Adrenal gland (tissue), 12 donors: ENCODE measurements around the gene SEPTIN10. TPM values are rescaled to one million over a fixed set of nuclear protein-coding genes. Genes with fewer than 3 reads are reported as not detected.

Source experiments
- DNase-seq, 7 donors: peaks; one replicate each; pipeline ENCODE4 v3.0.0-alpha.2; 2019 to 2020
- H3K27ac ChIP-seq, 5 donors: fragments of 200-600 bp; sonication (generic) in 4 of 5; 1 replicate in 3 of 5; 2 replicates in 2 of 5; pipeline versions ENCODE4 v1.5.1 to v1.8.0; 2016 to 2020; ENCODE audit warnings: mild to moderate bottlenecking in 1 of 5
- H3K27me3 ChIP-seq: fragments of 200-600 bp; 2 replicates; pipeline ENCODE4 v1.8.0; 2021
- H3K36me3 ChIP-seq, 2 donors: fragments of 200-600 bp; replicated peaks in 1 of 2; 1 replicate in 1 of 2; 2 replicates in 1 of 2; pipeline versions ENCODE4 v1.5.1 to v1.8.0; 2018 to 2022
- H3K4me1 ChIP-seq, 2 donors: fragments of 200-600 bp; replicated peaks in 1 of 2; 1 replicate in 1 of 2; 2 replicates in 1 of 2; pipeline versions ENCODE4 v1.5.1 to v1.8.0; 2018 to 2021
- H3K4me3 ChIP-seq, 4 donors: fragments of 200-600 bp; sonication (generic) in 3 of 4; one replicate each; pipeline ENCODE4 v1.5.1; 2016 to 2018
- H3K9me3 ChIP-seq, 3 donors: fragments of 200-600 bp; sonication (generic) in 1 of 3; replicated peaks in 1 of 3; 1 replicate in 2 of 3; 2 replicates in 1 of 3; pipeline versions ENCODE4 v1.5.1 to v1.8.0; 2016 to 2021
- POLR2A ChIP-seq, 2 donors: fragments of 450-650 bp; IDR thresholded peaks; one replicate each; pipeline ENCODE4 v1.6.1; 2017; ENCODE audit warnings: antibody characterized with exemption in 2 of 2, mild to moderate bottlenecking in 2 of 2, moderate library complexity in 1 of 2
- WGBS, 4 donors: extraction: QIAGEN DNeasy Blood & Tissue Kit in 2 of 4; methylation state at CpG; one replicate each; pipeline versions ENCODE4 v1.1.5 to v1.1.7; 2013 to 2017; 5-methylcytosine and 5-hydroxymethylcytosine counted together
- intact Hi-C, 2 donors: fragments of 100-400 bp; cut with DNase I; formaldehyde crosslinking; loops; one replicate each; pipeline versions ENCODE4 v1.14.1 to v1.15.0; 2022 to 2023
- polyA plus RNA-seq, 3 donors: library from polyadenylated mRNA; stranded (reverse); fragments of 200-250 nt in 2 of 3; fragments of 350-450 nt in 1 of 3; fragmentation: Illumina TruSeq in 1 of 3; extraction: RNeasy Lipid Tissue Mini Kit (QIAGEN cat#74804) in 1 of 3; gene quantifications; one replicate each; pipeline ENCODE4 v1.2.3, GENCODE V29; 2013 to 2014
- total RNA-seq, 9 donors: library from RNA; depleted of rRNA in 4 of 9; stranded (reverse); fragments of >200 nt in 4 of 9; fragments of 120-200 nt in 1 of 9; fragmentation: NEBNext Ultra II Directional in 1 of 9; extraction: Animal tissue kit (Norgen Biotek cat#: 25700) in 1 of 9; gene quantifications; one replicate each; pipeline versions ENCODE4 v1.1.0 to v1.2.4, GENCODE V29; 2013 to 2023
- TF ChIP-seq, protein P1 (sequence below), 6 experiments: fragments of 450-650 bp in 4 of 6; fragments of 200-600 bp in 2 of 6; sonication (generic) in 1 of 6; IDR thresholded peaks; 1 replicate in 5 of 6; 2 replicates in 1 of 6; pipeline versions ENCODE4 v1.5.1 to v1.8.0; 2016 to 2021; ENCODE audit warnings: antibody characterized with exemption in 6 of 6, mild to moderate bottlenecking in 2 of 6, moderate library complexity in 1 of 6
- donor health status: healthy with polysubstance abuse.
- donor health status: Bipolar disorder and iron deficiency.
- donor health status: DM: yes; HTN: yes; CAD: no.
- donor health status: DM: no; HTN: no; CAD: no.
- donor health status: DM: no; HTN: no; CAD: no.
- donor health status: DM: yes; HTN: yes; CAD: no.

SEPTIN10 gene
- total and polyA plus RNA-seq, 12 donors = 18.1 to 91.3 (median 44.8) TPM

DNA sequence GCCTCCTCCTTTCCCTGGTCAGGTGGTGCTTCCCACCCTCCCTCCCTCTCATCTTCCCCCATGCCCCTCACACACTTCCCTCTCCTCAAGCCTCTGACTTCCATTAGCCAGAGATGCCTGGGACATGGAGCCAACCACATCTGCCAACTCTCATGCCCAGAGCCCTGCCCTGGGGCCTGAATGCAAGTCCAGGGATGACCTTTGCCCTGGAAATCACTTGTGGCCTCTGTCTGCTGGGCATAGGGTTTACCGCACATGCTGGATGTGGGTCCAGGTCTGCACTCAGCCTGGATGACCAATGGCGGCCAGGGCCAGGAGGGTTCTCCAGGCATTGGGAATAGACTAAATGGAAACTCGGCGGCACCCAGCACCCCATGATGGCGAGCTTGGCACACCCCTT lies 98.9 kb downstream of the SEPTIN10 start:
- TF ChIP-seq POLR2A (IDR thresholded peaks at IDR 0.05) = no peak
- TF ChIP-seq, protein P1, sequence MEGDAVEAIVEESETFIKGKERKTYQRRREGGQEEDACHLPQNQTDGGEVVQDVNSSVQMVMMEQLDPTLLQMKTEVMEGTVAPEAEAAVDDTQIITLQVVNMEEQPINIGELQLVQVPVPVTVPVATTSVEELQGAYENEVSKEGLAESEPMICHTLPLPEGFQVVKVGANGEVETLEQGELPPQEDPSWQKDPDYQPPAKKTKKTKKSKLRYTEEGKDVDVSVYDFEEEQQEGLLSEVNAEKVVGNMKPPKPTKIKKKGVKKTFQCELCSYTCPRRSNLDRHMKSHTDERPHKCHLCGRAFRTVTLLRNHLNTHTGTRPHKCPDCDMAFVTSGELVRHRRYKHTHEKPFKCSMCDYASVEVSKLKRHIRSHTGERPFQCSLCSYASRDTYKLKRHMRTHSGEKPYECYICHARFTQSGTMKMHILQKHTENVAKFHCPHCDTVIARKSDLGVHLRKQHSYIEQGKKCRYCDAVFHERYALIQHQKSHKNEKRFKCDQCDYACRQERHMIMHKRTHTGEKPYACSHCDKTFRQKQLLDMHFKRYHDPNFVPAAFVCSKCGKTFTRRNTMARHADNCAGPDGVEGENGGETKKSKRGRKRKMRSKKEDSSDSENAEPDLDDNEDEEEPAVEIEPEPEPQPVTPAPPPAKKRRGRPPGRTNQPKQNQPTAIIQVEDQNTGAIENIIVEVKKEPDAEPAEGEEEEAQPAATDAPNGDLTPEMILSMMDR (IDR thresholded peaks at IDR 0.05) = no peak
- intact Hi-C loops = loop anchor here (5.0 kb wide), 2 partner anchors 388 to 588 kb away; partner anchors contain the start of gene SH3RF3 (in 1 of the 2)
- WGBS, 4 donors = 94 to 100% (median 98%) methylated on average over 1 to 5 of the region's 5 CpGs
- no peak for DNase-seq
- Histone ChIP-seq H3K4me3 (no peak overlapping the region), H3K9me3 (no peaks in the 10 kb centered on the region), H3K4me1 (no peaks in the 10 kb centered on the region), H3K36me3 (no peaks in the 10 kb centered on the region), H3K27ac (peak overlapping the region in 2 of 5 donors; percentile 63 to 74), H3K27me3 (no peaks in the 10 kb centered on the region)

DNA sequence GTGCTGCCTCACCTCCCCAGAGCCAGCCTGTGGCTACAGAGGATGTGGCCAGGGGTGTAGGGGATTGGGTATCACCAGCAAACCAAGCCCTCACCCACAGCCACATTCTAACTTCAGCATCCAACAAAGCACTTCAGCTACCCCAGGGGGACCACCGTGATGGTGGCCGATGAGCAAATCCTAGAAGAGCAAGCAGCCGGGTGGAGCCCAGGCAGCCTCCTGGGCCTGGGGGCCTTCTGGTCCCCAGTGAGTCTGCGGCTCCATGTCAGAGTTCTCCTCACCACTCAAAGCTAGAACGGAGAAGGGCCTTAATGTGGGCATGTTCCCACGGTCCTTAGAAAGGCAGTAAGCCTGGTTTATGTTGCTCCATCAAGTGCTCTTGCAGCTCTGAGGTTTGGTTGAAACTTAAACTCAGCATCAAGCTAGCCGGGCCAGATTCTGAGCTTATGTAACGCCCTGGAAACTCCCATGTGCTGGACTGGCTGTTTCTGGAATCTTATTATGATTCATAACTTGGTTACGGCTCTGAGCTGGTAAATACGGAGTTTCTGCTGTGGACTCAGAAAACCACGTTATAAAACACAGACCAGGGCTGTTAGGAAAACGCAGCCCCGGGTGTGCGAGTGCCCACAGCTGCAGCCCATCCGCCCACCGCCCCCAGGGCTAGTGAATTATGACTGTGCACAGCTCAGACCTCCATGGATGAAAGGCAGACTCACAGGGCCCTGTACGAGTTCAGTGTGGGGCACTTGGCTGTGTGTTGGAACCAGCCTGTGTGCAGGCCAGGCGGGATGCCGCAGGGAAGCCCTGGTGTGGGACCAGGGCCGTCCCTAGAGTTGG lies 99.8 kb downstream of the SEPTIN10 start:
- H3K36me3 ChIP-seq = no peaks in the 10 kb centered on the region
- DNase-seq = peak in 6 of 7 donors; percentile 37 to 82 (median 54)
- no peaks in the 10 kb centered on the region for H3K9me3 ChIP-seq
- 43 to 67% (median 57%) methylated on average over 2 to 20 of the region's 20 CpGs for WGBS, 4 donors
- peak overlapping the region in 2 of 5 donors; percentile 63 to 74 for H3K27ac ChIP-seq
- intact Hi-C loops = loop anchor here (2.0 to 5.0 kb wide), 3 partner anchors 387 to 587 kb away; partner anchors contain the start of gene SH3RF3 (in 1 of the 2)
- no peak overlapping the region for H3K4me3 ChIP-seq
- H3K27me3 ChIP-seq = no peaks in the 10 kb centered on the region
- H3K4me1 ChIP-seq = no peaks in the 10 kb centered on the region
- no peak for TF ChIP-seq POLR2A (IDR thresholded peaks at IDR 0.05)
- TF ChIP-seq, protein P1 (IDR thresholded peaks at IDR 0.05) = no peak

- 87 to 91% (median 89%) methylated on average over 5 of the region's 5 CpGs for WGBS, 4 donors
- Histone ChIP-seq H3K27me3 (no peaks in the 10 kb centered on the region), H3K4me1 (no peaks in the 10 kb centered on the region), H3K4me3 (no peak overlapping the region), H3K27ac (no peak overlapping the region), H3K36me3 (no peaks in the 10 kb centered on the region), H3K9me3 (no peaks in the 10 kb centered on the region)
- no peak for TF ChIP-seq POLR2A (IDR thresholded peaks at IDR 0.05)
- TF ChIP-seq, protein P1 (IDR thresholded peaks at IDR 0.05) = no peak
- intact Hi-C loops = loop anchor here (2.0 to 5.0 kb wide), 3 partner anchors 386 to 586 kb away; partner anchors contain the start of gene SH3RF3 (in 1 of the 2)
- no peak for DNase-seq
Measured at GRCh38 chr2:109513230-109513629, 100.5 kb downstream of the SEPTIN10 start.

DNA sequence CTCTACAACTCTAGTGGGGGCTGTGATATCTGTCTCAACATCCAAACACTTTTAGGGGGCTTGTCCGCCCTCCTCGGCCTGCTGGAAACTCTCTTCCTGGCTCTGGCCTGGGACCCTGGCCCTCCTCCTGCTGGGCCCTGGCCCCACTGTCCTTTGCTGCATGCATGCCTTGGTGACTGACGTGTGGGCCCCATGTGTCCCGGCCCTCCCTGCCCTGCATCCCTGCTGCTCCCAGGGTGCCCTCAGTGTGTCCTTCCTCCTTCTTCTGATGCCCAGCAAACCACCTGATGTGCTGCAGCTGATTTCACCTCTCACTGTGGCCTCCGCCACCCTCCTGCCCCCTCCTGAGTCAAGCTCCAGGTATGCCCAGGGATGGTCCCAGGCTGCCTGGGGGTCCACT lies 101.7 kb downstream of the SEPTIN10 start:
- Histone ChIP-seq H3K4me1 (no peaks in the 10 kb centered on the region), H3K4me3 (no peak overlapping the region), H3K27ac (no peak overlapping the region), H3K9me3 (no peaks in the 10 kb centered on the region), H3K36me3 (no peaks in the 10 kb centered on the region), H3K27me3 (no peaks in the 10 kb centered on the region)
- intact Hi-C loops = loop anchor here (2.0 to 5.0 kb wide), 3 partner anchors 385 to 585 kb away; partner anchors contain the start of gene SH3RF3 (in 1 of the 2)
- TF ChIP-seq, protein P1 (IDR thresholded peaks at IDR 0.05) = no peak
- TF ChIP-seq POLR2A (IDR thresholded peaks at IDR 0.05) = no peak
- no peak for DNase-seq
- 56 to 94% (median 77%) methylated on average over 4 to 5 of the region's 5 CpGs for WGBS, 4 donors
